Measurements from ENCODE around the gene GSTM1. TPM values are rescaled to one million over a fixed set of nuclear protein-coding genes. Genes with fewer than 3 reads are reported as not detected.

GSTM1 gene
- polyA plus RNA-seq, 3 donors, result 13.5 to 27.7 TPM; not detected in 1

GRCh38 chr1:109653306-109653705, 34.3 kb upstream of the GSTM1 start:
- DNase-seq, result no peak
- TF ChIP-seq CTCF (IDR thresholded peaks at IDR 0.05), result no peak
- no peak overlapping the region for H3K27ac Mint-ChIP-seq
- intact Hi-C loops (cut with micrococcal nuclease), result no loop called here
- 100% methylated on average over 1 of the region's 2 CpGs for WGBS (ENCODE audit: insufficient coverage)
- Histone ChIP-seq H2AFZ (ENCODE audit: insufficient read depth, low read depth, low read length, poor library complexity, severe bottlenecking) (no peak overlapping the region), H4K20me1 (ENCODE audit: insufficient read depth, low read length) (no peaks in the 10 kb centered on the region), H3K27ac (ENCODE audit: low read depth in 1 of 2, low read length in 2 of 2) (no peak overlapping the region), H3K4me2 (replicated peaks; ENCODE audit: extremely low read depth, low read length, poor library complexity, severe bottlenecking) (no peak overlapping the region), H3K9me3 (replicated peaks in 1 of 2; ENCODE audit: control insufficient read depth in 1 of 2, insufficient read depth in 1 of 2, low read length in 2 of 2) (no peaks in the 10 kb centered on the region), H3K27me3 (ENCODE audit: control insufficient read depth in 2 of 2, insufficient read depth in 2 of 2, low read length in 2 of 2) (no peaks in the 10 kb centered on the region), H3K4me1 (ENCODE audit: control insufficient read depth in 1 of 2, insufficient read depth in 2 of 2, low read length in 2 of 2) (peaks cover 24 to 27% of the 10 kb centered on the region in 2 donors), H3K79me2 (ENCODE audit: insufficient read depth, low read length) (no peaks in the 10 kb centered on the region), H3K36me3 (replicated peaks in 1 of 2; ENCODE audit: control insufficient read depth in 1 of 2, insufficient read depth in 2 of 2, low read length in 2 of 2) (no peaks in the 10 kb centered on the region), H3K9ac (ENCODE audit: insufficient read depth, low read length, poor library complexity, severe bottlenecking) (no peak overlapping the region), H3K4me3 (replicated peaks in 1 of 3; ENCODE audit: low read depth in 2 of 3, low read length in 3 of 3) (no peak overlapping the region)
- H3K27me3 Mint-ChIP-seq (ENCODE audit: low read depth in 3 of 3), result peaks cover 3 to 20% (median 10%) of the 10 kb centered on the region in 3 donors
- H3K36me3 Mint-ChIP-seq, result no peaks in the 10 kb centered on the region
- H3K4me1 Mint-ChIP-seq, result peaks cover 33% of the 10 kb centered on the region
- H3K4me3 Mint-ChIP-seq, result no peak overlapping the region
- peaks cover 0 to 1% (median 0%) of the 10 kb centered on the region in 7 donors for H3K9me3 Mint-ChIP-seq

- Histone ChIP-seq H2AFZ (ENCODE audit: insufficient read depth, low read depth, low read length, poor library complexity, severe bottlenecking) (peak overlapping the region; percentile 17), H3K27me3 (ENCODE audit: control insufficient read depth in 2 of 2, insufficient read depth in 2 of 2, low read length in 2 of 2) (no peaks in the 10 kb centered on the region), H3K36me3 (replicated peaks in 1 of 2; ENCODE audit: control insufficient read depth in 1 of 2, insufficient read depth in 2 of 2, low read length in 2 of 2) (no peaks in the 10 kb centered on the region), H4K20me1 (ENCODE audit: insufficient read depth, low read length) (no peaks in the 10 kb centered on the region), H3K4me2 (replicated peaks; ENCODE audit: extremely low read depth, low read length, poor library complexity, severe bottlenecking) (no peak overlapping the region), H3K4me1 (ENCODE audit: control insufficient read depth in 1 of 2, insufficient read depth in 2 of 2, low read length in 2 of 2) (peaks cover 30 to 38% of the 10 kb centered on the region in 2 donors), H3K9ac (ENCODE audit: insufficient read depth, low read length, poor library complexity, severe bottlenecking) (no peak overlapping the region), H3K79me2 (ENCODE audit: insufficient read depth, low read length) (no peaks in the 10 kb centered on the region), H3K9me3 (replicated peaks in 1 of 2; ENCODE audit: control insufficient read depth in 1 of 2, insufficient read depth in 1 of 2, low read length in 2 of 2) (no peaks in the 10 kb centered on the region), H3K4me3 (replicated peaks in 1 of 3; ENCODE audit: low read depth in 2 of 3, low read length in 3 of 3) (no peak overlapping the region), H3K27ac (ENCODE audit: low read depth in 1 of 2, low read length in 2 of 2) (no peak overlapping the region)
- H3K9me3 Mint-ChIP-seq, result peaks cover 0 to 1% (median 0%) of the 10 kb centered on the region in 7 donors
- H3K27ac Mint-ChIP-seq, result no peak overlapping the region
- DNase-seq, result no peak
- H3K4me3 Mint-ChIP-seq, result no peak overlapping the region
- intact Hi-C loops (cut with micrococcal nuclease), result no loop called here
- peaks cover 4 to 20% (median 9%) of the 10 kb centered on the region in 3 donors for H3K27me3 Mint-ChIP-seq (ENCODE audit: low read depth in 3 of 3)
- no peak for TF ChIP-seq CTCF (IDR thresholded peaks at IDR 0.05)
- H3K4me1 Mint-ChIP-seq, result peaks cover 44% of the 10 kb centered on the region
- 92% methylated on average over 10 of the region's 12 CpGs for WGBS (ENCODE audit: insufficient coverage)
- peaks cover 2 to 4% of the 10 kb centered on the region in 2 donors for H3K36me3 Mint-ChIP-seq
Measured at GRCh38 chr1:109654519-109654918, 33.1 kb upstream of the GSTM1 start.

Data from CD14-positive monocyte (primary cell).